Loucy (cell line): ENCODE data around the gene TNNC1.

ENCODE experiments used
- H2AFZ ChIP-seq: fragments of 200-600 bp; sonication (generic); 2 replicates; pipeline ENCODE4 v1.6.0; 2016; ENCODE audit warnings: antibody characterized with exemption, mild to moderate bottlenecking, low read length, moderate library complexity
- H3F3A ChIP-seq: fragments of 200-600 bp; 2 replicates; pipeline ENCODE4 v1.6.0; 2016; ENCODE audit warnings: antibody characterized with exemption, low read depth, mild to moderate bottlenecking
- H3K27me3 ChIP-seq: fragments of 200-600 bp; sonication (generic); 2 replicates; pipeline ENCODE4 v1.6.1; 2014; ENCODE audit warnings: low read length, mild to moderate bottlenecking; ENCODE audit not compliant: insufficient read depth, poor library complexity, severe bottlenecking
- H3K36me3 ChIP-seq: fragments of 200-600 bp; sonication (generic); 2 replicates; pipeline ENCODE4 v1.6.1; 2016; ENCODE audit warnings: low read length; ENCODE audit not compliant: insufficient read depth
- H3K4me1 ChIP-seq: fragments of 200-600 bp; sonication (generic); 2 replicates; pipeline ENCODE4 v1.5.1; 2014; ENCODE audit warnings: low read length, mild to moderate bottlenecking; ENCODE audit not compliant: insufficient read depth, poor library complexity, severe bottlenecking
- H3K4me2 ChIP-seq: fragments of 200-600 bp; sonication (generic); 2 replicates; pipeline ENCODE4 v1.6.0; 2014; ENCODE audit warnings: antibody characterized with exemption, low read length, low read depth, mild to moderate bottlenecking; ENCODE audit not compliant: poor library complexity, severe bottlenecking
- H3K4me3 ChIP-seq: fragments of 200-600 bp; sonication (generic); 2 replicates; pipeline ENCODE4 v1.5.1; 2014; ENCODE audit warnings: low read length, mild to moderate bottlenecking, mixed read lengths; ENCODE audit not compliant: poor library complexity, severe bottlenecking
- H3K79me2 ChIP-seq: fragments of 200-600 bp; sonication (generic); 2 replicates; pipeline ENCODE4 v1.6.1; 2014; ENCODE audit warnings: low read length; ENCODE audit not compliant: insufficient read depth
- H3K9ac ChIP-seq: fragments of 200-600 bp; sonication (generic); 2 replicates; pipeline ENCODE4 v1.6.0; 2014; ENCODE audit warnings: mild to moderate bottlenecking, low read depth, low read length, moderate library complexity; ENCODE audit not compliant: poor library complexity, severe bottlenecking
- H3K9me2 ChIP-seq: fragments of 200-600 bp; sonication (generic); replicated peaks from 2 replicates; pipeline ENCODE4 v1.6.1; 2016; ENCODE audit warnings: low read depth, low read length, mixed read lengths
- H3K9me3 ChIP-seq: fragments of 200-600 bp; sonication (generic); 2 replicates; pipeline ENCODE4 v1.6.1; 2014; ENCODE audit warnings: mild to moderate bottlenecking, antibody characterized with exemption, low read length, low read depth; ENCODE audit not compliant: insufficient read depth
- H4K20me1 ChIP-seq: fragments of 200-600 bp; sonication (generic); 2 replicates; pipeline ENCODE4 v1.6.0; 2014; ENCODE audit warnings: antibody characterized with exemption, low read length, mild to moderate bottlenecking; ENCODE audit not compliant: insufficient read depth, poor library complexity, severe bottlenecking
- CTCF ChIP-seq: fragments of 200-600 bp; sonication (generic); conservative IDR thresholded peaks from 2 replicates; pipeline ENCODE4 v1.5.1; 2014; ENCODE audit warnings: mild to moderate bottlenecking, antibody characterized with exemption, low read length
- EZH2phosphoT487 ChIP-seq: fragments of 200-600 bp; IDR thresholded peaks from 2 replicates; pipeline ENCODE4 v1.6.1; 2018; ENCODE audit warnings: antibody characterized with exemption, mild to moderate bottlenecking, moderate library complexity, borderline replicate concordance

The TNNC1 gene

GRCh38 chr3:52407779-52408178, 46.1 kb downstream of the TNNC1 start:
- H3K4me2 ChIP-seq = peak overlapping the region; percentile 99
- H3K36me3 ChIP-seq = peaks cover 39% of the 10 kb centered on the region; the same call in 1 of the 2 replicates

DNA sequence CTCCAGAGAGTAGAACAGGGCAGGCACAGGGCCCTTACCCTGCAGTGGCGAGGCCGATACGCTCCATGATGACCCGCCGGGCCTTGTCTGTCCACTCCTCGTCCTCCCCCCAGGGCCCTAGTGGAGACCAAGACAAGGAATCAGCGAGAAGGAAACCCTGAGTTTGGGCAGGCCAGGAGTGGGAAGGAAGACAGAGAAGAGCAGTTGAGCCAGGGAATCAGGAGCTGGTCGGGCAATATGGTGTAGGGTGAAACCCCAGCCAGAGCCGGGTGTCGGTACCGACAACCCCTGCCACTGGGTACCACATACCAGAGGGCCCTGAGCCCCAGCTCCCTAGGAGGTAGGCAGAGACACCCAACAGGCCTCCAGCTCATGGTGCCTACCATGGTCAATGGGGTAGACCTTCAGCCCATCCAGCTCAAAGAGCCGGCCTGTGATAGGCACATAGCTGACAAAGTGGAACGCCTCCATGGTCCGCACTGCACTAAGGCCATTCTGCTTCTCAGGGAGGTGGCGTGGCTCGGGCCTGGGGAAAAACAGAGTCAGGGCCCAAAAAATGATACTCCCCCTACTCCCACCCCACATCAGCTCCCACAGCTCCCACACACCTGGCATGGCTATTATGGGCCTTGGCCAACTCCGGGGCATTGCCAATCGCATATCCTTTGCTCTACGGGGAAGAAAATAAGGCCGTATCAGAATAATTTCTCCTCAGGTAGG, 46.9 kb downstream of the TNNC1 start:
- Histone ChIP-seq H4K20me1 (peaks cover 28% of the 10 kb centered on the region), H3K27me3 (no peaks in the 10 kb centered on the region), H3K4me2 (peak overlapping the region; percentile 99), H3K9ac (no peak overlapping the region), H3K9me2 (no peaks in the 10 kb centered on the region), H3K9me3 (no peaks in the 10 kb centered on the region), H3K4me1 (peaks cover 25% of the 10 kb centered on the region), H3F3A (no peaks in the 10 kb centered on the region; the same call in 1 of the 2 replicates), H2AFZ (no peak overlapping the region), H3K79me2 (peaks cover 65% of the 10 kb centered on the region), H3K4me3 (peak overlapping the region; percentile 95), H3K36me3 (peaks cover 47% of the 10 kb centered on the region; the same call in 1 of the 2 replicates)
- TF ChIP-seq CTCF (no peak), EZH2phosphoT487 (no peak)

More at GRCh38 chr3:52407779-52408178, 46.1 kb downstream of the TNNC1 start:
- TF ChIP-seq EZH2phosphoT487 (no peak), CTCF (no peak)
- Histone ChIP-seq H3F3A (no peaks in the 10 kb centered on the region; the same call in 1 of the 2 replicates), H3K27me3 (no peaks in the 10 kb centered on the region), H3K9me2 (no peaks in the 10 kb centered on the region), H3K4me3 (peak overlapping the region; percentile 95), H3K9ac (peak overlapping the region; percentile 97), H3K4me1 (peaks cover 30% of the 10 kb centered on the region), H2AFZ (no peak overlapping the region), H3K9me3 (no peaks in the 10 kb centered on the region), H3K79me2 (peaks cover 73% of the 10 kb centered on the region), H4K20me1 (peaks cover 32% of the 10 kb centered on the region)

DNA sequence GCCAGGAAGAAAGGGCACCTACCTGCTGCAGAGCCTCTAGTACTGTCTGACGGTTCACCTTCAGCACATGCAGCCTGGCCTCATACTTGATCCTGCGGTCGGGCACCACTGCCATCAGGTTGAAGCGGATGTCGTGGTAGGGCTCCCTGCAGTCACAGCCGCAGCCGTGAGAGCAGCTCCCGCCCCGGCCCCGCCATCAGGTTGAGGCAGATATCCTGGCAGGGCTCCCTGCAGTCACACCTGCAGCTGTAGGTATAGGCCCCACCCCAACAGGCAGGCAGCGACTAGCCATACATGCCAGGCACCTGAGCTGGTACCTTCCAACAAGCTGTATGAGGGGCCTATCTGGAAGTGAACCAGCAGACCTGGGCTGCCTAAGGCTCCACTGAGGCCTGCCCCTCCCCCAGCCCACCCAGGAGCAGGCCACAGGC, 47.6 kb downstream of the TNNC1 start:
- Histone ChIP-seq H3K9ac (no peak overlapping the region), H3K4me1 (peaks cover 25% of the 10 kb centered on the region), H2AFZ (no peak overlapping the region), H3K4me2 (peak overlapping the region; percentile 99), H3K36me3 (peaks cover 55% of the 10 kb centered on the region; the same call in 1 of the 2 replicates), H4K20me1 (peaks cover 23% of the 10 kb centered on the region), H3K79me2 (peaks cover 58% of the 10 kb centered on the region), H3K27me3 (no peaks in the 10 kb centered on the region), H3K9me2 (no peaks in the 10 kb centered on the region), H3F3A (no peaks in the 10 kb centered on the region; the same call in 1 of the 2 replicates), H3K4me3 (no peak overlapping the region), H3K9me3 (no peaks in the 10 kb centered on the region)
- TF ChIP-seq CTCF = no peak
- TF ChIP-seq EZH2phosphoT487 = no peak
